HG02759 (cell line): ENCODE results near the gene ARIH1.

Experiments used
- ATAC-seq: cut with Tn5 transposase; IDR thresholded peaks from one replicate; pipeline ENCODE4 v1.9.1; 2021; ENCODE audit warnings: mild to moderate bottlenecking, moderate library complexity; ENCODE audit not compliant: unreplicated experiment

ARIH1 gene

DNA sequence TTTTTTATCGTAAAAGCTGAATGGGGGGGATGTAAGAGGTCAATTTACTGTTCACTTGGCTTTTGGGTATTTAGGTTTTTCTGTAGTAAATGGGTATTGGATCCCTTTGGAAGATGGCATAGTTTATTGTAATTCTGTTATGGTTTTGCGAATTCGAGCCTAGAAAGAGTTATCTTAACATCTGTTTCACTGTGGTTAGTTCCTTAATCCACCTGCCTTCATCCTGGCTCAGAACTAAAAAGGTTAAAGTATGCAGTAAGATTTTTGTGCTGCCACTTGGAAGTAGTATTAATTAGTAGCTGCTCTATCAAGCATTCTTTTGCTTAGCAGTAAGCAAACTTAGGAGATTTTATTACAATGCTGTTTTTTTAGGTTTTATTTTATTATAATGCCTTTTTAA is 62.4 kb downstream of the ARIH1 start:
- ATAC-seq = no peak

GRCh38 chr15:72538931-72539330 is 64.8 kb downstream of the ARIH1 start:
- ATAC-seq = no peak

DNA sequence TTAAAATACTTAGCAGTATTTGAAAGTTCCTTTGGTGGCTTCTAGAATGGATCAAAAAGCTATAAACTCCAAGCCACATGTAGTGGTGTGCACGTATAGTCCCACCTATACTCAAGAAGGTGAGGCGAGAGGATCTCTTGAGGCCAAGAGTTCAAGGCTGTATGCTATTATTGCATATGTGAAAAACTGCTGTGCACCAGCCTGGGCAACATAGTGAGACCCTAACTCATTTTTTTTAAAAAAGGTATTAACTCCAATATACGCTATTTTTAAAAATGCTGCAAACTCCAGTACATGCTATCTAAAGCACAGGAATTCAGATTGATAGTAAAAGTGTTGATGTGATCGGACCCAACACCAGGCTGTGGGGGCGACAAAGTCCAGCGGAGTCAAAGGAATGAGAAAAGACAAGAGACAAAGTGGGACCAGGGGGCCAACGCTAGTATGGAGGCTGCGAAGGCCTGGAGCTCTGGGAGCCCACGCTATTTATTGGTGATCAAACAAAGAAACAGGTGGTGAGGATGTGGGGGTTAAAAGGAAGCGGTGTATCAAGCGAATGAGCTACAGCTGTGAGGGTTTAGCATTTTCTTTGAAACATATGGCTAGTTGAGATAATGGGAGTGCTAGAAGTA is 66.6 kb downstream of the ARIH1 start:
- ATAC-seq = no peak

DNA sequence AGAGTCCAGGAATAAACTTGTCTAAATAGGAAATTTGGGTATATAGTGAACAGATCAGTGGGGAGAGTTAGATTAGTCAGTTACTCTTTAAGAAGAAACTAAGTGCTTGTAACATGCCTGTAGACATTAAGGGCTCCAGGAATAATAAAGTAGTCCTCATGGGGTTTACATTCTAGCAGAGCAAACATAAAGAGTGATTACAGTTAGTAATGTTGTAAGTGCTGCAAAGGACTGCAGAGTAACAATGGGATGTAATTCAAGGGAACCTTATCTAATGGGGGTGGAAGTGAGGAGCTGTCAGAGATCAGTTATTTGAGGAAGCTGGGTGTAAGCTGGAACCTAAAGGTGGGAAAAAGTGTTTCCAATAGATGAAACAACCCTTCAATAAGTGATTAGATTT is 67.5 kb downstream of the ARIH1 start:
- ATAC-seq = no peak

DNA sequence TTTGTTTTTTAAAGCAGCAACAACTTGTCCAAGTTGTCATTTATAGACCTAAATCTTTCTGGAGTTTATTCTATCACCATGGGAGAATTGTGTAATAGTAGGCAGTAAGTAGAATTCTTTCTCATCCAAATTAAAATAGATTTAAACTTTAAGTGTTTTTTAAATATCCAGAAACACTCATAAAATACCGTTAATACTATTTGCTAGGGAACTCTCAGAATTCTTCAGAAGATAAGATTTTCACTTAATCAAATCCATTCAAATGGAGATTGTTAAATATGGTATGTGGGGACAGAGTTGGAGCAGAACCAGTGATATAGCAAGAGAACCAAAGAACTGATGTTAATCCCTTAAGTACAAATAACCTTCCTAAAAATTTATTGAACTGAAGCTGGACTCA is 71.0 kb downstream of the ARIH1 start:
- ATAC-seq = no peak

DNA sequence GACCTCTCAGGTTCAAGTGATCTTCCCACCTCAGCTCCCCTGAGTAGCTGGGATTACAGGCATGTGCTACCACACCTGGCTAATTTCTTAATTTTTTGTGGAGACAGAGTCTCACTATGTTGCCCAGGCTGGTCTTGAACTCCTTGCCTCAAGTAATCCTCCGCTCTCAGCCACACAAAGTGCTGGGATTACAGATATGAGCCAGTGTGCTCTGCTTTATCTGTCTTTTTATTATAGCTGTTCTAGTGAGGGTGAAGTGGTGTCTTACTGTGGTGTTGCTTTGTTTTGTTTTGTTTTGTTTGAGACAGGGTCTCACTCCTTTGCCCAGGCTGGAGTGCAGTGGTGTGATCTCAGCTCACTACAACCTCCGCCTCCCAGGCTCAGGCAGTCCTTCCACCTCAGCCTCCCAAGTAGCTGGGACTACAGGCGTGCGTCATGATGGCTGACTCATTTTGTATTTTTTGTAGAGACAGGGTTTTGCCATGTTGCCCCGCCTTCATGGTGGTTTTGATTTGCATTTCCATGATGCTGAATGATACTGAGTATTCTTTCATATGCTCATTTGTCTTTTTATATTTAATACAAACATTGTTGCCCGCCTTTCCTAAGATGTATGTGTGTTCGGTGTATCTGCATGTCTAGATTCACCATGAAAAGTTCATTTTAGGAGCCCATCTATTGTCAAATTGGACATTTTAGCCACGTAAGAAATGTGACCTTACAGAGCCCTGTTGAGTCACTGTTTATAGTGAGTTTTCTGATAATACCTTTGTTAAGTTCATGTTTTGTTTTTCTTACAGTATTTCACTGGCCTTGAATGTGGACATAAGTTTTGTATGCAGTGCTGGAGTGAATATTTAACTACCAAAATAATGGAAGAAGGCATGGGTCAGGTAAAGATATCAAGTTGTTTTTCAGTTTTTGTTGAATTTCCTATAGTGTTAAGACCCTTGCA is 80.6 kb downstream of the ARIH1 start:
- ATAC-seq = no peak

DNA sequence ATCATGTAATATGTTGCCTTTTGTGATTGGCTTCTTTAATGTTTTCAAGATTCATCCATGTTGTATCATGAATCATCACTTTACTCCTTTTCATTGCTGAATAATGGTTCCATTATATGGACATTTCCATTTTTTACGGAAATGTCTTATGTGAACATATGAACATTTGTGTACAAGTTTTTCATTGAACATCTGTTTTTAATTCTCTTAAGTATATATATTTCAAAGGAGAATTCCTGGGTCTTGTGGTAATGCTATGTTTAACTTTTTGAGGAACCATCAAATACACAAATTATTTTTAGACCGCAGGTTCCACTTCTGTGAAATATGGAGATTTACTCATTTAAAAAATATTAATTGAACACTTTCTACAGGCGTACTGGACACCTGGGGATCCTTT is 85.7 kb downstream of the ARIH1 start:
- ATAC-seq = no peak

DNA sequence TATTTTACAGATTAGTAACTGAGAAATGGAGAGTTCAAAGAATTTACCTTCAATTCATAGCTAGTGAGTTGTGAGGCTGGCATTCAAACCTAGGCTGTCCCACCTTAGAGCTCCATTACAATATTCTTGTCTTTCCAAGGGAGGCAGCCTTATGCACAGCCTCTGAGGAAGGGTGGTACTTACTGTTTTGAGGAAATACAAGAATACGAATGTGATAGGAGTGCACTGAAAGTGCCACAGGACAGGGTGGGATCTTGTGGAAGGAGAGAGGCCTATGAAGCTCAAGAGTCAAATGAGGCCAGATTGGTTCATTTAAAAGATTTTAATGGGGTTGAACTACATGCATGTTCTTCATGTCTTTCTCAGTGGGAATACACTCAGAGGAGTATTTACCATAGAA is 86.3 kb downstream of the ARIH1 start:
- no peak for ATAC-seq

- no peak for ATAC-seq
These were observed 88.3 kb downstream of the ARIH1 start for GRCh38 chr15:72562386-72562785.

DNA sequence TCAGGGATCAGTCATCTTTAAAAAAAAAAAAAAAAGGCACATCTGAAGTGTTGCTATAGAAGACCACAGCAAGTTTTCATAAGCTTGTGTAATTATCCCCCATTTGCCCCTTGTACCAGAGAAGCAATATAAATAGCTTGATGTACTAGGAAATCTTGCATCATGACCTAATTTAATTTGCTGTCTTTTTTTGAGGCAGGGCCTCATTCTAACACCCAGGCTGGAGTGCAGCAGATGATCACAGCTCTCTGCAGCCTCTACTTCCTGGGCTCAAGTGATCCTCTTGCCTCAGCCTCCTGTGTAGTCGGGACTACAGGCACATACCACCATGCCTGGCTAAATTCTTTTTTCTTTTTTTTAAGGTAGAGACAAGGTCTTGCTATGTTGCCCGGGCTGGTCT is 88.7 kb downstream of the ARIH1 start:
- ATAC-seq = no peak

GRCh38 chr15:72564091-72564490 is 90.0 kb downstream of the ARIH1 start:
- no peak for ATAC-seq

- no peak for ATAC-seq
These were observed 92.8 kb downstream of the ARIH1 start for GRCh38 chr15:72566973-72567372.

DNA sequence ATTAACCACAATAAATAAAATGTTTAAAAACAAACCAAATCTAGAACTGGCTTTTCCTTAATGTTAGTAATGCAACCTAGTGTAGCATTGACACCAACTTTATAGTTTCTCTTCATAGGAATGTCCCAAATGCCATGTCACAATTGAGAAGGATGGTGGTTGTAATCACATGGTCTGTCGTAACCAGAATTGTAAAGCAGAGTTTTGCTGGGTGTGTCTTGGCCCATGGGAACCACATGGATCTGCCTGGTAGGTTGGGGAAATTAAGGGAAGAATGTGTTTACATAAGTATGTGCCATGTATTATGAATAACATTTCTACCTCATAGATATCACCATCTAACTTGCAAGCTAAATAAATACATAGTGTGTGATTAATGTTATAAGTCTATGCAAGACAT is 95.9 kb downstream of the ARIH1 start:
- no peak for ATAC-seq

GRCh38 chr15:72579814-72580213 is 105.7 kb downstream of the ARIH1 start:
- no peak for ATAC-seq

- no peak for ATAC-seq
These were observed 109.9 kb downstream of the ARIH1 start for GRCh38 chr15:72584006-72584405.

GRCh38 chr15:72585025-72585424 is 110.9 kb downstream of the ARIH1 start:
- ATAC-seq = no peak

DNA sequence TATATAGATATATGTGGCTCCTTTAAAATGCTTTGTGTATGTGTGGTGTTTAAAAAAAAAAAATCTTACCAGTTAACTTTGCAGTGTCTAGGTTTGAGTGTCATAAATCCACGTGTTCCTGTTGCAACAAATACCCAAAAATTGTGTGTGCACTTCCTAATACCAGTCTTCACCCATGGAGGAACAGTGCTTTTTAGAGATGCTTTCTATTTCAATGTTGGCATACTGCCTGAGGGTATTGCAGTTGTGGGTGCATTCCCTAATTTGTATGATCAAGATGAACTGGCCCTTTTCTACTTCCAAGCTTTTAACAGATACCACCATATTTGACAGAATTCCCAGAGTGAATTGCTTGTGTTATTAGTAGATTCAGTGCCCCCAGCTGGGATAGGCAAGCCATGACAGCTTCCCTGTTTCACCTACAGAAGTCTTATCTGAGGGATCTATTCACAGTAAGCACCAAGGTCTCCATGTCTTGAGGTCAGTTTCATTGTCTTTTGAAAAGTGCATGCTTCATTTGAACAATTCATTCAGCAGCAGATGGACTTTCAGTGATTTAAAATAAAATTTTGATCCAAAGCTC is 111.4 kb downstream of the ARIH1 start:
- ATAC-seq = no peak

GRCh38 chr15:72588096-72588495 is 114.0 kb downstream of the ARIH1 start:
- no peak for ATAC-seq

- no peak for ATAC-seq
These were observed 116.3 kb downstream of the ARIH1 start for GRCh38 chr15:72590427-72590826.

DNA sequence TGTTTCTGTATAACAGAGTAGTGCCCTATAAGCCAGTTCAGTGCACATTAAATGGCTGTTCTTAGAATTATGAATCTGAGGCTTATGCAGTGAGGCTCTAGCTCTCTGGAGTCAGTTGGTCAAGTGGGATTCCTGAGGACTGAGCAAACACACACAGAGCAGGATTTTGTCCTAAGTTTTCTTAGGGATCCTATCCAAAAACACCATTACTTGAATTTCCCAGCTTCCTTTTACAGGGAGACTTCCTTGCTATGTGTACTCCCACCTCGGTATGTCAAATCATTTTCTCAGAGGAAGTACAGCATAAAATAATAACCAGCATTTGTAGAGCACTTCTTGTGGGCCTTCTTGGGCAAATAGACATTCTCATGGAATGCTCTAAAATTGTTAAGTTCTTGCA is 117.2 kb downstream of the ARIH1 start:
- no peak for ATAC-seq

DNA sequence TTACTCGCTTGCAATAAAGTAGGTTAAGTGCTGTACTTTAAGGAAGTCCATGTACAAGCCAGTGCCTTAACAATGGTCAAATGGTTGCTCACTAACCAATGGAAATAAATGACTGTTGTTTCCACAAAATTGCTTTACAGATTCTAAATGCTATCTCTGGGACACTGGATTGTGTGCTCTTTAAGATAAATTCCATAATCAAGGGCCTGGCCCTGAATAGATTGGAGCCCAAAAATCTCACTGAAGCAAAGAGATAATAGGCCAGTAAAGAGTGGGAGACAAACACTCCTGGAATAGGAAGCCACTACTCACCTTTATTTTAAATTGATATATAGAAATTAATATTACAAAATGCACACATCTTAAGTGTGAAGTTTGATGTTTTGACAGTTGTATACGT is 118.0 kb downstream of the ARIH1 start:
- ATAC-seq = no peak

- ATAC-seq = no peak
These were observed 118.5 kb downstream of the ARIH1 start for GRCh38 chr15:72592676-72593075.
